Natural killer cell (primary cell): ENCODE data around the gene DLGAP3. TPM values are rescaled to one million over a fixed set of nuclear protein-coding genes. Genes with fewer than 3 reads are reported as not detected.

Source experiments
- ATAC-seq, 3 donors: fragments of 150-1000 bp in 2 of 3; fragments of 200-7000 bp in 1 of 3; cut with Tn5 transposase; 1 replicate in 1 of 3; 2 replicates in 2 of 3; pipeline ENCODE4 v1.10.0; 2021; ENCODE audit warnings: mild to moderate bottlenecking in 2 of 3, moderate library complexity in 2 of 3
- DNase-seq, 2 donors: peaks; one replicate each; pipeline versions ENCODE4 v3.0.0 to v3.0.0-alpha.2; 2013 to 2021; ENCODE audit warnings: mixed read lengths in 1 of 2
- H3K27ac ChIP-seq: one replicate; pipeline ENCODE4 v1.5.1; 2013; ENCODE audit warnings: mild to moderate bottlenecking, low read length
- H3K27me3 ChIP-seq: one replicate; pipeline ENCODE4 v1.6.1; 2013; ENCODE audit warnings: low read length; ENCODE audit not compliant: control insufficient read depth, insufficient read depth
- H3K36me3 ChIP-seq: one replicate; pipeline ENCODE4 v1.6.1; 2013; ENCODE audit warnings: low read length; ENCODE audit not compliant: control insufficient read depth, insufficient read depth
- H3K4me1 ChIP-seq: one replicate; pipeline ENCODE4 v1.6.1; 2013; ENCODE audit warnings: low read length; ENCODE audit not compliant: control insufficient read depth, insufficient read depth
- H3K4me3 ChIP-seq: one replicate; pipeline ENCODE4 v1.5.1; 2013; ENCODE audit warnings: low read length
- H3K9me3 ChIP-seq: one replicate; pipeline ENCODE4 v1.6.1; 2013; ENCODE audit warnings: low read length; ENCODE audit not compliant: control insufficient read depth, insufficient read depth
- H3K27ac Mint-ChIP-seq, 2 donors: one replicate each; pipeline ENCODE4 v1.8.0; 2022; ENCODE audit warnings: mild to moderate bottlenecking in 2 of 2, mixed read lengths in 2 of 2, moderate library complexity in 1 of 2
- H3K27me3 Mint-ChIP-seq, 2 donors: one replicate each; pipeline ENCODE4 v1.8.0; 2022; ENCODE audit warnings: low read depth in 2 of 2, mixed read lengths in 2 of 2
- H3K36me3 Mint-ChIP-seq: one replicate; pipeline ENCODE4 v1.8.0; 2022; ENCODE audit warnings: mixed read lengths
- H3K4me1 Mint-ChIP-seq, 2 donors: one replicate each; pipeline ENCODE4 v1.8.0; 2022; ENCODE audit warnings: mixed read lengths in 2 of 2
- H3K4me3 Mint-ChIP-seq: one replicate; pipeline ENCODE4 v1.8.0; 2022; ENCODE audit warnings: mild to moderate bottlenecking, moderate library complexity, mixed read lengths
- H3K9me3 Mint-ChIP-seq, 2 donors: one replicate each; pipeline ENCODE4 v1.8.0; 2022; ENCODE audit warnings: mixed read lengths in 2 of 2
- CTCF ChIP-seq: fragments of 200-600 bp; IDR thresholded peaks from one replicate; pipeline ENCODE4 v1.8.0; 2022; ENCODE audit warnings: antibody characterized with exemption
- WGBS: methylation state at CpG from one replicate; pipeline ENCODE4 v1.1.7; 2013; ENCODE audit warnings: missing lambda C conversion rate; ENCODE audit not compliant: insufficient coverage; 5-methylcytosine and 5-hydroxymethylcytosine counted together
- intact Hi-C: fragments of 100-400 bp; cut with micrococcal nuclease; formaldehyde crosslinking; loops from one replicate; pipeline ENCODE4 v1.14.2; 2022
- total RNA-seq, 4 donors: library from RNA; stranded (reverse); fragments of 120-200 nt in 1 of 4; gene quantifications; one replicate each; pipeline versions ENCODE4 v1.2.3 to v1.2.4, GENCODE V29; 2013 to 2022

DLGAP3 gene
- total RNA-seq, 3 donors from 2014 or later (not counting 1 experiment from before 2014, with no cell fraction given), result 0.33 to 0.38 (median 0.36) TPM

DNA sequence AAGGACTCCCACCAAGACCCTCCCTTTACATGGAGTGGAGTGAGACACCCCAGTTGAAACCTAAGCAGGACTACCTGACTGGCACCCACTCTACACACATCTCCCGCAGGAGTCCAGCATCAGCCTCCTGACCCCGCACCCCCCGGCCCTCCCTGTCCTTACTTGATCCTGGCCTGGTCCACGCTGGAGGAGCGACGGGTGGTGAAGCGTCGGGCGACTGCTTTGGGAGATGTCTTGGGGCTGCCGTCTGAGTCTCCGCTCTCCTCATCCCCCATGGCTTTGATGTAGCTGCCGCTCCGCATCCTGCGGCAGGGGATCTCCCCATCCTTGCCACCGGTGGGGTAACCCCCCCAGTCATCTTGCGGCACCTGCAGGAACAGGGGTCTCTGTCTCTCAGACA, 29.5 kb downstream of the DLGAP3 start:
- Histone ChIP-seq H3K27ac (no peak overlapping the region), H3K4me1 (no peaks in the 10 kb centered on the region), H3K4me3 (no peak overlapping the region), H3K27me3 (no peaks in the 10 kb centered on the region), H3K36me3 (no peaks in the 10 kb centered on the region), H3K9me3 (no peaks in the 10 kb centered on the region)
- H3K27ac Mint-ChIP-seq, result no peak overlapping the region
- H3K4me1 Mint-ChIP-seq, result peaks cover 0 to 4% of the 10 kb centered on the region in 2 donors
- ATAC-seq, result no peak
- TF ChIP-seq CTCF, result no peak
- H3K9me3 Mint-ChIP-seq, result no peaks in the 10 kb centered on the region
- WGBS, result 92% methylated on average over 16 of the region's 16 CpGs
- peaks cover 22 to 26% of the 10 kb centered on the region in 2 donors for H3K27me3 Mint-ChIP-seq
- DNase-seq, result no peak
- no peaks in the 10 kb centered on the region for H3K36me3 Mint-ChIP-seq
- intact Hi-C loops, result no loop called here
- no peak overlapping the region for H3K4me3 Mint-ChIP-seq

DNA sequence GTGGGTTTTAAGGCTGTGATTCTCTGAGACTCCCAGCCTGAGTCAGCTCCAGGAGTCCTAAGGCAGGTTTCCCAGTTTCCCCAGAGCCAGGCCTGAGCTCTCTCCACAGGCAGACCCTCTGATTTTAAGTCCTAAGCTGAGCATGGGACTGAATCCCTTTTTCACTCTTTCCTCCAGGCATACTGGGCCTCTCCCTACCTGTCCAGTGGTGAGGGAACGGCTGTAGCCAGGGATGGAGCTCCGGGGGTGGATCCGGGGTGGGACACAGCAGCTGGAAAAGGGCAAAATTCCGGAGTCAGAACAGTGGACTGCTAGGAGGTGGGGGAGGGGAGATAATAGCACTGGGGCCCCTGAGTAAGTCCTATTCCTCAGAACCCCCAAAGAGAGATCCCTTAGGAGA, 30.0 kb downstream of the DLGAP3 start:
- Histone ChIP-seq H3K27ac (no peak overlapping the region), H3K36me3 (no peaks in the 10 kb centered on the region), H3K4me3 (no peak overlapping the region), H3K4me1 (no peaks in the 10 kb centered on the region), H3K27me3 (no peaks in the 10 kb centered on the region), H3K9me3 (no peaks in the 10 kb centered on the region)
- Mint-ChIP-seq H3K36me3 (no peaks in the 10 kb centered on the region), H3K4me1 (peaks cover 0 to 4% of the 10 kb centered on the region in 2 donors), H3K27ac (no peak overlapping the region), H3K9me3 (no peaks in the 10 kb centered on the region), H3K27me3 (peaks cover 22 to 26% of the 10 kb centered on the region in 2 donors), H3K4me3 (no peak overlapping the region)
- no peak for TF ChIP-seq CTCF
- 90% methylated on average over 4 of the region's 4 CpGs for WGBS
- DNase-seq, result no peak
- no peak for ATAC-seq
- intact Hi-C loops, result no loop called here

- H3K9me3 Mint-ChIP-seq, result no peaks in the 10 kb centered on the region
- H3K36me3 Mint-ChIP-seq, result no peaks in the 10 kb centered on the region
- Histone ChIP-seq H3K9me3 (no peaks in the 10 kb centered on the region), H3K27me3 (no peaks in the 10 kb centered on the region), H3K4me3 (no peak overlapping the region), H3K27ac (no peak overlapping the region), H3K4me1 (no peaks in the 10 kb centered on the region), H3K36me3 (no peaks in the 10 kb centered on the region)
- H3K27me3 Mint-ChIP-seq, result peaks cover 25 to 26% of the 10 kb centered on the region in 2 donors
- ATAC-seq (no peak), DNase-seq (no peak)
- peaks cover 0 to 4% of the 10 kb centered on the region in 2 donors for H3K4me1 Mint-ChIP-seq
- no peak overlapping the region for H3K4me3 Mint-ChIP-seq
- WGBS, result 27% methylated on average over 2 of the region's 2 CpGs
- intact Hi-C loops, result no loop called here
- no peak overlapping the region for H3K27ac Mint-ChIP-seq
- no peak for TF ChIP-seq CTCF
These were observed 31.1 kb downstream of the DLGAP3 start for GRCh38 chr1:34898330-34898761.

- H3K4me3 Mint-ChIP-seq, result no peak overlapping the region
- Histone ChIP-seq H3K36me3 (no peaks in the 10 kb centered on the region), H3K27ac (no peak overlapping the region), H3K4me3 (no peak overlapping the region), H3K27me3 (no peaks in the 10 kb centered on the region), H3K9me3 (peaks cover 7% of the 10 kb centered on the region), H3K4me1 (no peaks in the 10 kb centered on the region)
- H3K4me1 Mint-ChIP-seq, result peaks cover 0 to 4% of the 10 kb centered on the region in 2 donors
- TF ChIP-seq CTCF, result no peak
- WGBS, result no CpG with 5 or more reads among the region's 1 CpG
- ATAC-seq, result no peak
- peaks cover 4 to 5% of the 10 kb centered on the region in 2 donors for H3K9me3 Mint-ChIP-seq
- H3K27ac Mint-ChIP-seq, result no peak overlapping the region
- DNase-seq, result peak in 1 of 2 donors; percentile 19
- H3K36me3 Mint-ChIP-seq, result peaks cover 10% of the 10 kb centered on the region
- H3K27me3 Mint-ChIP-seq, result peaks cover 25 to 27% of the 10 kb centered on the region in 2 donors
- intact Hi-C loops, result no loop called here
These were observed 32.8 kb downstream of the DLGAP3 start for GRCh38 chr1:34896612-34897011.
